CD4-positive, alpha-beta memory T cell (primary cell): ENCODE measurements around the gene ZNF618. TPM values are rescaled to one million over a fixed set of nuclear protein-coding genes. Genes with fewer than 3 reads are reported as not detected.

Experiments
- CTCF ChIA-PET: fragments of 350-600 bp; sonication (Branson Sonifier 250); formaldehyde crosslinking; loops from one replicate; lab custom pipeline; 2021; ENCODE audit warnings: inconsistent platforms; ENCODE audit not compliant: partially characterized antibody; lab: Charles Lee
- POLR2A ChIA-PET: fragments of 350-600 bp; sonication (Branson Sonifier 250); formaldehyde crosslinking; loops from one replicate; lab custom pipeline; 2021; ENCODE audit not compliant: partially characterized antibody; lab: Charles Lee
- DNase-seq, 5 donors: peaks; one replicate each; pipeline versions ENCODE4 v3.0.0 to v3.0.0-alpha.2; 2020 to 2022; ENCODE audit warnings: mixed read lengths in 1 of 5
- H3K27ac ChIP-seq: one replicate; pipeline ENCODE4 v1.7.0; 2013; ENCODE audit warnings: low read depth, low read length
- H3K27me3 ChIP-seq: 2 replicates; pipeline ENCODE4 v1.7.0; 2013; ENCODE audit warnings: mild to moderate bottlenecking, low read length, moderate library complexity; ENCODE audit not compliant: insufficient read depth
- H3K36me3 ChIP-seq: 2 replicates; pipeline ENCODE4 v1.7.0; 2013; ENCODE audit warnings: mild to moderate bottlenecking, low read length, moderate library complexity; ENCODE audit not compliant: insufficient read depth
- H3K4me1 ChIP-seq: 2 replicates; pipeline ENCODE4 v1.7.0; 2013; ENCODE audit warnings: mild to moderate bottlenecking, low read length, moderate library complexity; ENCODE audit not compliant: insufficient read depth
- H3K4me3 ChIP-seq, 2 donors: one replicate each; pipeline ENCODE4 v1.7.0; 2013; ENCODE audit warnings: low read length in 2 of 2, mild to moderate bottlenecking in 1 of 2
- H3K9me3 ChIP-seq, 2 donors: one replicate each; pipeline ENCODE4 v1.7.0; 2013; ENCODE audit warnings: low read length in 2 of 2, control low read depth in 1 of 2; ENCODE audit not compliant: control insufficient read depth in 1 of 2
- H3K27ac Mint-ChIP-seq, 7 donors: one replicate each; pipeline ENCODE4 v1.8.0; 2020 to 2021; ENCODE audit warnings: mixed read lengths in 7 of 7, mild to moderate bottlenecking in 6 of 7, inconsistent platforms in 3 of 7, moderate library complexity in 3 of 7
- H3K27me3 Mint-ChIP-seq, 2 donors: one replicate each; pipeline ENCODE4 v1.8.0; 2020 to 2021; ENCODE audit warnings: mixed read lengths in 2 of 2
- H3K36me3 Mint-ChIP-seq, 2 donors: one replicate each; pipeline ENCODE4 v1.8.0; 2020 to 2021; ENCODE audit warnings: mixed read lengths in 2 of 2, inconsistent platforms in 1 of 2, mild to moderate bottlenecking in 1 of 2
- H3K4me1 Mint-ChIP-seq, 4 donors: one replicate each; pipeline ENCODE4 v1.8.0; 2020 to 2021; ENCODE audit warnings: mixed read lengths in 4 of 4, mild to moderate bottlenecking in 1 of 4
- H3K4me3 Mint-ChIP-seq, 8 donors: one replicate each; pipeline ENCODE4 v1.8.0; 2020 to 2021; ENCODE audit warnings: mixed read lengths in 8 of 8, mild to moderate bottlenecking in 7 of 8, moderate library complexity in 6 of 8, inconsistent platforms in 3 of 8
- H3K9me3 Mint-ChIP-seq, 8 donors: one replicate each; pipeline ENCODE4 v1.8.0; 2020 to 2021; ENCODE audit warnings: mixed read lengths in 8 of 8, mild to moderate bottlenecking in 5 of 8, inconsistent platforms in 3 of 8, moderate library complexity in 1 of 8
- intact Hi-C: fragments of 100-400 bp; cut with micrococcal nuclease; formaldehyde crosslinking; loops from one replicate; pipeline ENCODE4 v1.15.1; 2023
- polyA plus RNA-seq, 2 donors: library from polyadenylated mRNA; unstranded; fragments of 300-500 nt; fragmentation: Illumina TruSeq; gene quantifications; one replicate each; pipeline ENCODE4 v1.2.3, GENCODE V29; 2021
- total RNA-seq, 2 experiments: library from RNA; stranded (reverse); gene quantifications; one replicate each; pipeline ENCODE4 v1.2.3, GENCODE V29; 2021

Gene ZNF618
- total and polyA plus RNA-seq, 4 experiments from 2014 or later, result 0.79 to 1.7 (median 0.80) TPM; not detected in 1

GRCh38 chr9:113933671-113934070, 57.6 kb downstream of the ZNF618 start:
- no peak overlapping the region for H3K4me3 Mint-ChIP-seq
- peaks cover 0 to 11% (median 5%) of the 10 kb centered on the region in 8 donors for H3K9me3 Mint-ChIP-seq
- Histone ChIP-seq H3K4me3 (no peak overlapping the region), H3K4me1 (no peaks in the 10 kb centered on the region), H3K27me3 (no peaks in the 10 kb centered on the region), H3K27ac (no peak overlapping the region), H3K36me3 (no peaks in the 10 kb centered on the region), H3K9me3 (no peaks in the 10 kb centered on the region)
- H3K4me1 Mint-ChIP-seq, result peaks cover 0 to 2% (median 0%) of the 10 kb centered on the region in 4 donors
- H3K36me3 Mint-ChIP-seq, result no peaks in the 10 kb centered on the region
- CTCF ChIA-PET, result no interaction called here
- POLR2A ChIA-PET, result no interaction called here
- H3K27me3 Mint-ChIP-seq, result peaks cover 0 to 2% of the 10 kb centered on the region in 2 donors
- intact Hi-C loops, result no loop called here
- no peak overlapping the region for H3K27ac Mint-ChIP-seq
- no peak for DNase-seq

DNA sequence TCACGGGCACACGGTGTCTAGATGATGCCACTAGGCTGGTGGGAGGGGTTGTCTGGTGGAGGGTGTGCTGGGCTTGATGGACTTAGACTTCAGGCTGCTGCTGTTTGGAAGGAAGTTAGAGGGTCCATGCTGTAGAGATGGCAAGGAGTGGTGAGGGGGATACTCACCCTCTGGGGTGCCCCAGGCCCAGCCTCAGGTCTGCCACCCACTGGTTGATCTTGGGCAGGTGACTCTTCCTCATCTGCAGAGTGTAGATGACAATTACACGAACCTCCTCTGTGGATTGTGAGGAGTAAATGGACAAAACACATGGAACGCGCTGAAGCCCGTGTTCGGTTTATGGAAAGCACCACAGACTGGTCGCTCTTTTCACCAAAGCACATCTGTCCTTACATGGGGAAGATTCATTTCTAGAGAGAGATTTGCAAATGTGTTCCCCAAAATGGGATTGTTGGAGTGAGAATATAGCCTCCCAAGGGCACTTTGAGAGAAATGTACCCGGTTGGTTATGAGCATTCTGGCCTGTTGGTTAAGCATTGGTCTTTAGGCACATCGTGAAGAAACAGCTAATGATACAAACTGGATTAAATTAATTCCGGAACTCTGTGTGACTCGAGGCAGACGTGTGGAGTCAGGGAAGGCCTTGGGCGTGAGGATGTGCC, 58.2 kb downstream of the ZNF618 start:
- POLR2A ChIA-PET, result no interaction called here
- Histone ChIP-seq H3K9me3 (no peaks in the 10 kb centered on the region), H3K27ac (no peak overlapping the region), H3K4me1 (no peaks in the 10 kb centered on the region), H3K27me3 (no peaks in the 10 kb centered on the region), H3K4me3 (no peak overlapping the region), H3K36me3 (no peaks in the 10 kb centered on the region)
- Mint-ChIP-seq H3K27ac (no peak overlapping the region), H3K9me3 (peaks cover 0 to 5% (median 0%) of the 10 kb centered on the region in 8 donors), H3K36me3 (no peaks in the 10 kb centered on the region), H3K4me1 (peaks cover 0 to 2% (median 0%) of the 10 kb centered on the region in 4 donors), H3K4me3 (no peak overlapping the region), H3K27me3 (peaks cover 0 to 2% of the 10 kb centered on the region in 2 donors)
- intact Hi-C loops, result no loop called here
- no peak for DNase-seq
- CTCF ChIA-PET, result no interaction called here

GRCh38 chr9:113934829-113935676, 58.9 kb downstream of the ZNF618 start:
- H3K9me3 ChIP-seq, result no peaks in the 10 kb centered on the region

DNA sequence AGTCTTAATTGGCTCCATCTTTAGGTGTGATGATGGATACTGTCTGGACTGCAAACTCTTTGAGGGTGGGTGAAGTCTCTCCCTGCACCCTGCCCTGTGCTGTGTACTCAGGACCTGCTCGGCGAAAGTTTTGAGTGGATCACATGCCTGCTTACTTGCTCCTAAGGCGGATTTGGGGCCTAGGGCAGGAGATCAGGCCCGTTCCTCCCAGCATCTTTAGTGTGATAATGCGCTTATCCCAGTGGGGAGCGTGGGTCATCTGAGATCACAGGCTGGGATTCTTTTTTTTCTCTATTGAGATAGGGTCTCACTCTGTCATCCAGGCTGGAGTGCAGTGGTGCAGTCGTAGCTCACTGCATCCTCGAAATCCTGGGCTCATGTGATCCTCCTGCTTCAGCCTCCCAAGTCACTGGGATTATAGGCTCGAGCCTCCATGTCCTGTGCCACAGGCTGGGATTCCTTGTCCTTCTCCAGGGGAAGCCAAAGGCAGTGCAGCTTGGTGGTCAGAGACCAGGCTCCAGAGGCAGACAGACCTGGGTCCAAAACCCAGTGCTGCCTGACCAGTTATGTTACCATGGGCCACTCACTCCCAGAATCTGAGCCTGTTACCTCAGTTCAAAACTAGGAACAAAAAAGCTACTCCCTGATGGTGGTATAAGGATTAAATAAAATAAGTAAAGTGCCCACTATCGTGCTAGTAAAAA, 59.7 kb downstream of the ZNF618 start:
- Mint-ChIP-seq H3K9me3 (no peaks in the 10 kb centered on the region), H3K4me3 (no peak overlapping the region), H3K36me3 (no peaks in the 10 kb centered on the region), H3K4me1 (peaks cover 0 to 2% (median 0%) of the 10 kb centered on the region in 4 donors), H3K27ac (no peak overlapping the region), H3K27me3 (peaks cover under 1 to 1% of the 10 kb centered on the region in 2 donors)
- ChIA-PET POLR2A (no interaction called here), CTCF (no interaction called here)
- no peak overlapping the region for H3K4me3 ChIP-seq
- H3K36me3 ChIP-seq, result no peaks in the 10 kb centered on the region
- intact Hi-C loops, result no loop called here
- no peaks in the 10 kb centered on the region for H3K27me3 ChIP-seq
- H3K27ac ChIP-seq, result no peak overlapping the region
- DNase-seq, result no peak
- no peaks in the 10 kb centered on the region for H3K9me3 ChIP-seq
- H3K4me1 ChIP-seq, result no peaks in the 10 kb centered on the region

More at GRCh38 chr9:113934829-113935676, 58.9 kb downstream of the ZNF618 start:
- H3K9me3 Mint-ChIP-seq, result no peaks in the 10 kb centered on the region
- no peaks in the 10 kb centered on the region for H3K36me3 Mint-ChIP-seq
- intact Hi-C loops, result no loop called here
- no peaks in the 10 kb centered on the region for H3K27me3 ChIP-seq
- no peak for DNase-seq
- CTCF ChIA-PET, result no interaction called here
- H3K4me1 Mint-ChIP-seq, result peaks cover 0 to 2% (median 0%) of the 10 kb centered on the region in 4 donors
- H3K27me3 Mint-ChIP-seq, result peaks cover 0 to 1% of the 10 kb centered on the region in 2 donors
- H3K4me3 ChIP-seq, result no peak overlapping the region
- POLR2A ChIA-PET, result no interaction called here
- no peak overlapping the region for H3K4me3 Mint-ChIP-seq
- no peak overlapping the region for H3K27ac Mint-ChIP-seq
- no peaks in the 10 kb centered on the region for H3K4me1 ChIP-seq
- no peaks in the 10 kb centered on the region for H3K36me3 ChIP-seq
- H3K27ac ChIP-seq, result no peak overlapping the region

DNA sequence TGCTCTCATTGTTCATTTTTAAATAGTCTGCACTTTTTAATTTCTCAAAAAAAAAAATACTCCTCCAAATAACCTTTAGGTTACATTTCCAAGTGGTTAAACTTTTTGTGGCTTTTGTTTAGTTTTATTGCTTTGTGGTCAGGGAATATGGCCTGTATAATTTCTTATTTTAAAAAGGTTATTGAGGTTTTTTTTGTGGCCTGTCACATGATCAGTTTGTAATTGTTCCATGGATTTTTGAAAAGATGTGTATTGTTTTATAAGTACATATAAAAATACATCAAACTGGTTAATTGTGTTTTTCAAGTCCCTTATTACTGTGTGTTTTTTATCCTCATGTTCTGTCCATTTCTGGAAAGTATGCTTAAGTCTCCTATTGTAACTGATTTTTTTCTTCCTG, 64.0 kb downstream of the ZNF618 start:
- no peaks in the 10 kb centered on the region for H3K36me3 ChIP-seq
- H3K4me3 ChIP-seq, result no peak overlapping the region
- no peaks in the 10 kb centered on the region for H3K36me3 Mint-ChIP-seq
- no peaks in the 10 kb centered on the region for H3K9me3 ChIP-seq
- no peaks in the 10 kb centered on the region for H3K4me1 ChIP-seq
- peaks cover 2% of the 10 kb centered on the region in 2 donors for H3K27me3 Mint-ChIP-seq
- DNase-seq, result no peak
- no peaks in the 10 kb centered on the region for H3K9me3 Mint-ChIP-seq
- ChIA-PET CTCF (no interaction called here), POLR2A (no interaction called here)
- no peak overlapping the region for H3K4me3 Mint-ChIP-seq
- H3K4me1 Mint-ChIP-seq, result peaks cover 0 to 2% (median 0%) of the 10 kb centered on the region in 4 donors
- H3K27me3 ChIP-seq, result no peaks in the 10 kb centered on the region
- intact Hi-C loops, result no loop called here
- H3K27ac Mint-ChIP-seq, result no peak overlapping the region
- no peak overlapping the region for H3K27ac ChIP-seq

DNA sequence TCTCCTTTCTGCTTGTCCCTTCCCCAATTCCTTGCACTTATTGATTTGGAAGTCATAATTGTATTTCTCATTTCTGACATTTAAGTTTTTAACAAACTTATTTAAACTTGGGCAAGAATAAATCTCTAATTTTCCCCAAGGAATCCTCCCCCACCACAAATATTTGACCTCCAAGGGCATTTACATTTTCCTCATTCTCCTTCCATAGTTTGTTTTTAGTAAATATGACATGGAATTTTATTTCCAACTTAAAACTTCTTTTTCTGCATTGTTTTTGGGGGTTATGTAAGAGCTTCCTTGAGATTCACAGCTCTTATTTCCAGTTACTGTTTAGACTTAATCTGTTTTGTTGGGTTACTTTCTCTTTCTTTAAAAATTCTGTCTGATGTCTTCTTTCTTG, 64.9 kb downstream of the ZNF618 start:
- intact Hi-C loops, result no loop called here
- Histone ChIP-seq H3K27me3 (no peaks in the 10 kb centered on the region), H3K4me1 (no peaks in the 10 kb centered on the region), H3K4me3 (no peak overlapping the region), H3K9me3 (no peaks in the 10 kb centered on the region), H3K36me3 (no peaks in the 10 kb centered on the region), H3K27ac (no peak overlapping the region)
- no peak overlapping the region for H3K4me3 Mint-ChIP-seq
- DNase-seq, result no peak
- POLR2A ChIA-PET, result no interaction called here
- peaks cover 0 to 2% (median 0%) of the 10 kb centered on the region in 4 donors for H3K4me1 Mint-ChIP-seq
- H3K36me3 Mint-ChIP-seq, result peaks cover 0 to 1% of the 10 kb centered on the region in 2 donors
- peaks cover 2% of the 10 kb centered on the region in 2 donors for H3K27me3 Mint-ChIP-seq
- H3K27ac Mint-ChIP-seq, result no peak overlapping the region
- no peaks in the 10 kb centered on the region for H3K9me3 Mint-ChIP-seq
- CTCF ChIA-PET, result no interaction called here

GRCh38 chr9:113941526-113941925, 65.4 kb downstream of the ZNF618 start:
- no peaks in the 10 kb centered on the region for H3K4me1 ChIP-seq
- no peak overlapping the region for H3K27ac Mint-ChIP-seq
- POLR2A ChIA-PET, result no interaction called here

More at GRCh38 chr9:113941526-113941925, 65.4 kb downstream of the ZNF618 start:
- H3K9me3 ChIP-seq, result no peaks in the 10 kb centered on the region
- H3K36me3 Mint-ChIP-seq, result peaks cover 0 to 4% of the 10 kb centered on the region in 2 donors
- H3K4me3 ChIP-seq, result no peak overlapping the region
- H3K27ac ChIP-seq, result no peak overlapping the region
- no peak overlapping the region for H3K4me3 Mint-ChIP-seq
- H3K27me3 Mint-ChIP-seq, result peaks cover 2% of the 10 kb centered on the region in 2 donors
- no peaks in the 10 kb centered on the region for H3K27me3 ChIP-seq
- DNase-seq, result no peak
- H3K36me3 ChIP-seq, result no peaks in the 10 kb centered on the region
- peaks cover 0 to 2% (median 0%) of the 10 kb centered on the region in 4 donors for H3K4me1 Mint-ChIP-seq
- no peaks in the 10 kb centered on the region for H3K9me3 Mint-ChIP-seq
- CTCF ChIA-PET, result no interaction called here
- intact Hi-C loops, result no loop called here
